ENCODE results near the gene COL4A2.
"Not testable (repeated sequence)": the region's sequence is repeated elsewhere in the genome, so short reads cannot be mapped to it uniquely, and the experiment has no call there.

The COL4A2 gene

DNA sequence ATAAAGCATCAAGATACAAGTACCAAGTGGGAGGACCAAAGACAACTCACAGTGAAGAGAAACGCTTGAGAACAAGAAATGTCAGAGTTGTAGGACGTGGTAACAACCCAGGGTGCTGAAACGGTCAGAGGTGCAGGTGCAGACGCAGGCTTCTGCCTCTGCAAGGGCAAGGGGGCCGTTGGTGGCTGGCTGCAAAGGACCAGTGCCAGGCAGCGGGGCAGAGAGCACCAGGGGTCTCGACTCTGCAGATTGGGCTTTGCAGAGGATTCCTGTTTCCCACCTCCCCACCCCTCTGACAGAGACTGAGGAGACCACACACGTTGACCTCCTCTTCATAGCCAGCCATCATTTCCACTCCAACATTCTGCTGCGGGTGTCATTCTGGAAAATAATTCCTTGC lies 216.1 kb downstream of the COL4A2 start:
- no peak for DNase-seq

DNA sequence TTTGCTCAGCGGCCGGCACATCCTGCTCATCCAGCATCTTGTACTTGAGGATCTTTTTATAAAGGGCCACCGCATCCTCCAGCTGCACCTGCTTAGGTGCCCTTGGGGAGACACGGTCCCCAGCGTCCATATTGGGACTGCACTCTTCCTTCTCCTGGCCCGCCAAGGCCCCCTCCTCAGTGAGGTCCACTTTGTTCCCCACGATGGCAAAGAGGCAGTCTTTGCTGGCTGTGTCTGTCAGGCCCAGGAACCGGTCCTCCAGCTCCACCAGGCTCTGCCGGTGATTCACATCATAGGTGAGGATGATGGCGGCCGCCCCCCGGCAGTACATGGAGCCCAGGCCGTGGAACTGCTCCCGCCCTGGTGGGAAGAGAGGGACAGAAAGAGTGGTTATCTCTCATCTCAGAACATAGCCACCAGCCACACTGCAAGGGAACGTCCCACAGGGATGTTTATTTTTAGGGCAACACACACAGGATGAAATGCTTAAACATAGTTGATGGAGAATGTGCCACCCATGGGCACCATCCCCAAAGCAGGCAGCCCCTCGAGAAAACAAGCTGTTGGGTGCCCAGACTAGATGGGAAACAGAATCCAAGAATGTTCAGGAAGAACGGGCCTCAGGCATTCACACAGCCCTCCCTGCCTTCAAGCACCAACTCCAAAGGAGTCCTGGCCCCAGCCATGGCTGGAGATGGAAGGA lies 216.9 kb downstream of the COL4A2 start:
- no peak for DNase-seq

DNA sequence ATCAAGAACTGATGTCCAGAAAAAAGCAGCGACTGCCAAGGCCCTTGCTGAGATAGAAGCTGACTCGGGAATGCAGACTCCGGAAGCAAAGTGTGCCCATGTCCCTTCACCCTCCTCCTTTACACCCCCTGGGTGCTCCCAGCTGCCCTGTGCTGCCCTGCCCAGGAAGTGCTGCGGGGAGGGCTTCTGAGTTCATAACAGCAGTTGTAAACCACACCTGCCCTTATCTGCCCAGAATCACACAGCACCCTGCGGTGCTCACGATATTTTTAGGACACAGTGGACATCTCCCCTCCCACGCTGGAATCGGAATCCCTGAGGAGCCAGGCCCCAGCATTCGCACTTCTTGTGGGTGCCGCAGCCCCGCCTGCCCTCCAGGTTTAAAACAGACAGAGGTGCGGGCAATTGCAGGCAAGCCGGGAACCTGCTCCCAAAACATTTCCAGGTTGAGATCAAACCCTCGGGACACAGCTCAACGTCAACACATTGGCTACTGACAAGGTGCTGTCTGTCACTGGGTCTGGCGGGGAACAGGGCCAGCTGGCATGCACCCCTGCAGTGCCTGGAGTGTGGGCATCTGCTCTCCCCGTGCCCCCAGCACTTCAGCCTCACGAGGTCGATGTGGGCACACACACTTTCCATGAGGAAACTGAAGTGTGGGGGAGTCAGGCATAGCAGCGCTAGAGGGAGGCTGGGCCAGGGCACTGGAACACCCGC lies 217.6 kb downstream of the COL4A2 start:
- DNase-seq, result no peak

DNA sequence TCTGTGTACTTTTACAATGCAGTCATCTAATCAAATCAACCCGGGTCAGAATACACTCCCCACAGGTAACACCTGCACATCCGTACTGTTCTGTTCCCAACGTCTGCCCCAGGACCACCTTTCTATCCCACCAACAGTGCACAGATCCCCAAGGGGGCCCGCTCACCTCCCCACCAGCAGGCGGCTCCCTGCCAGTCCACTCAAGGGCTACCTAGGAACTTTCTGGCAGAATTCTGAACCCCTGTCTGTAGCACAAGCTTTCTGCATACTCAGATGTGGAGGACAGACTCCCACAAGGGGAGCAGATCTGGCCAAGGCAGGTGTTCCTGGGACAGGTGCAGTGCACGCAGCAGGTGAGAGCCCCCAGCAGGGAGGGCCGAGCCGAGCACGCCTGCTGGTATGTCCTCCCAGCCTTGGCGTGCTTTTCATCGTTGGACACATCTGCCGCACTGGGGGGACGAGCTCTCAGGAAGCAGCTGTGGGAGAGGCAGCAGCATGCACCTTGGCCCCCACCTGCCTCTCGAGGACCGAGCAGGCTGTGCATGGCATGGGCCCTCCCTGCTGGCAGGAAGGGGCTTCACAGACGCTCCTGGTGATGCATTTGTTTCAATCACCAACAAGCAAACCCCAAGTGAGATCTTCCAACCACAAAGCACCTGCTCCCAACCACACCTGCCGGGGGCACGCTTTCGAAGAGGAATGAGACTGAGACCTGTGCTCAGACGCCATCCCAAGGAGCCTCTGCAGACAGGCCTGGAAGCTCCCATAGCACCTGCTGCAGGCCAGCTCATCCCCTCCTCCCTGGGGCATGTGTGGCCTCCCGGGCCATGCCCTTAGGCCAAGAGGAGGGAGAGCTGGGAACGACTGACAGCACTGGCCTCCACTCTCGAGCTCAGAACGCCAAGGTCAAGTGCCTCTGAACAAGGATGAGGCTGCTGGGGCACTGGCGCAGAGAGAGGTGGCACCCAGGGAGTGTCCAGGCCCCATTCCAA lies 218.5 kb downstream of the COL4A2 start:
- DNase-seq, result no peak

DNA sequence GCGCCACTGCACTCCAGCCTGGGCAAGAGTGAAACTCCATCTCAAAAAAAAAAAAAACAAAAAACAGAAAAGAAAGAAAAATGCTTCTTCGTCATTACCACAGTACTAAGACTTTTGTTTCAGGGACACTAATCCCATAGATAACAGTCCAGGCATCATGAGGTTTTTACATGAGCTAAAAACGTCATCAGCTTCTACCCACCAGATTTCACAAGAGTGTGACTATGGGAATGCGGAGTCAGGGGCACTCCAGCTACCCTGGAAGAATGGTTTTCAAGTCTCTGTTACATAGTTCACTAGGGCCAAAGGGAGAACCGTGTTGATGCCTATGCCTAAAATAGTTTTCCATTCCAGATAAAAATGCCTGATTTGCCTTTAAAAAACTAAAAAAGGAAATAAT lies 221.3 kb downstream of the COL4A2 start:
- no peak for DNase-seq

GRCh38 chr13:110528911-110529310 lies 221.8 kb downstream of the COL4A2 start:
- no peak for DNase-seq

DNA sequence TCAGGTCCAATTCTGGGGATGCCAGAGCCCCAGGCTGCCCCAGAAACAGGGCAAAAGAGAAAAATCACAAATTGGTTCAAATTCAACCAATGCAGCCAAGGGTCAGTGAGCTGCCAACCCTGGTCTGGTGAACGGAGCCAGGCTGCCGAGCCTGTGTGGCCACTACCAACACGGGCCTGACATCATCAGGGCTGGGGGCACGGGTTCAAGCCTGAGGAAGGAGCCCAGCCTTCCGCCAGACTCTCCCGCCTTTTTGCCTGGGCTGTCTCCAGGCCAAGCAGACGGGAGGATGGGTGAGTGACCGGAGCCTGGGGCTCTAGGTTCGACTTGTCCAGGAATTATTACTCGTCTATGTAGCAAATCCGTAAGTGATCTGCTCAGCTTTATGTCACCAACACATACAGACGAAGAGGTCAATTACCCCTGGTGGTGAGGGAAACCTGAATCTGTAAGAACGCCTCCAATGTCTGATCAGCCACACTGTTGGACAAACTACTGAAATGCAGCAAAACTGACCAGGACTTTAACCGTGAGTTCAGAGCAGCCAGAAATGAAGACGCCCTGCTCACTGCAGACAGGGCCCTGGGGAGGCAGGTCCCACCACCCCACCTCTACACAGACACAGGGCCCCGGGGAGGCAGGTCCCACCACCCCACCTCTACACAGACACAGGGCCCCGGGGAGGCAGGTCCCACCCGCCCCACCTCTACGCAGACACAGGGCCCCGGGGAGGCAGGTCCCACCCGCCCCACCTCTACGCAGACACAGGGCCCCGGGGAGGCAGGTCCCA lies 222.6 kb downstream of the COL4A2 start:
- no peak for DNase-seq

DNA sequence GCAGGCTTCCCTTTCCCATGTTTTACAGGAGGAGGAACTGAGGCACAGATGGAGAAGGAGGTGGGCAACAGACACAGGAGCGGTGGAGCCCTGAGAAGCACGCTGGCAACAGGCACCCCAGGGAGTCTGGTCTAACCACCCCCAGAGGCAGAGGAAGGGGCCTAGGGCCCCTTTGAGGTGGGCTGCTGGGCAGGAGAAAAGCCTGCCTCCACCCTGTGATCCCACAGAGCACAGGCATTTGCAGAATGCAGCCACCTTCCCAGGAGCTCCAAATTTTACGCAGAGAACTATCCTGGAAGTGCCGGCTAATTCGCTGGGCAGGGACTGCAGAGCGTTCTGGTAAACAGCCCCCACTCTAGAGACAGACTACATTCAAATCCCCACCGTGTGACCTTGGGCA lies 224.0 kb downstream of the COL4A2 start:
- no peak for DNase-seq

DNA sequence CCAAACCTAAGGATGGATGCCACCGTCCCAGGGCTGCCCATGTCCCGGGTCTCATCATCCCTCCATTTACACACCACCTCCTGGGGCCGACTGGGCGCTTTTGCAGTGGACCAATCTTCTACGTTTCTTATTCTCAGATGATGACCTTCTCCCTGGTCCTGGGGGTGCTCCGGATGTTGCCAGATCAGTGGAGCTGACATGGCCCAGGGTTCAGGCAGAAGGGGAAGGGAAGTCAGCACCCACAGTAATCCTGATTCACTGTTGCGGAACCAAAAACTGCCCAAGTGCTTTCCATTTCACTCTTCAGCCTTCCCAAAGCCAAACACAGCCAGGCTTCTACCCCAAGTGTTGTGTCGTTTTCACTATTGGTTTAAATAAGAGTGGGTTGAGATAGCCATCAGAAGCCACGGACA lies 224.6 kb downstream of the COL4A2 start:
- DNase-seq, result no peak

- not testable (repeated sequence) for DNase-seq
These were observed 225.2 kb downstream of the COL4A2 start for GRCh38 chr13:110532258-110532657.

DNA sequence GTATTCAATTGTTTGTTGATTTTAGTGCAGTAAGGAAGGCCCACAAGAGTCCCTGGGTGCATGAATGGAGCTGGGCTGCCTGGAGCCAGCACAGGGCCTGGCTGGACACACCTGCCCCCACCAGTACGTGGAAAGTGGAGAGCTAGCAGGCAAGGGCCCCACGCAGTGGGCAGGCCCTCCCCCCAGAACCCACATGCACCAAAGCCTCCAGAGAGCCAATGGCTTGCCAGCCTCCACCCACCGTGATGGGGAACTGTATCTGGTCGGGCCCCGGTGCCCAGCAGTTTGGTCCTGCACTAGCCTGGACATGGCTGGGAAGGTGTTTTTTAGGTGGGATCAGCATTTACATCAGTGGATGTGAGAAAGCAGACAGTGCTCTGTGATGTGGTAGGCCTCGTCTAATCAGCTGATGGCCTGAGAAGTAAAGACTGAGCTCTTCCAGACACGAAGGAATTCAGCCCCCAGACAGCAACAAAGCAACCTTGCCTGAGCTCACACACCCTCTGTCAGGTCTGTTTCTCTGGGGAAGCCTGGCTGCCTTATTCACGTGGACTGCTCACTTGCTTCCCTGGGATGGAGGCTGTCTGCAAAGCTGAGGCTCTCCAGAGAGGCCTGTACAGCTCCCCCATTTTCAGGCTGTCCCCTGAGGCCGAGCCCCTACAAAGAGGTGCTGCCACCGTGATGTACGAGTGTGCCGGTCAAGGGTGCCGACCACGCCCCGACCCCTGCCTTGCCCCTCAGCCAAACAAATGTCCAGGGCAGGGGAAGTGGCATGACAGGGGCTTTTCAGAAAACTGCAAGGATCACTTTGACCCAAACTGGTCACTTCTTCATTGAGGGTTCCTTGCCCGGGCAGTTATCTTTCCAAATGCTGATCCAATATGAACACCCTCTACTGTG lies 226.9 kb downstream of the COL4A2 start:
- DNase-seq, result no peak

DNA sequence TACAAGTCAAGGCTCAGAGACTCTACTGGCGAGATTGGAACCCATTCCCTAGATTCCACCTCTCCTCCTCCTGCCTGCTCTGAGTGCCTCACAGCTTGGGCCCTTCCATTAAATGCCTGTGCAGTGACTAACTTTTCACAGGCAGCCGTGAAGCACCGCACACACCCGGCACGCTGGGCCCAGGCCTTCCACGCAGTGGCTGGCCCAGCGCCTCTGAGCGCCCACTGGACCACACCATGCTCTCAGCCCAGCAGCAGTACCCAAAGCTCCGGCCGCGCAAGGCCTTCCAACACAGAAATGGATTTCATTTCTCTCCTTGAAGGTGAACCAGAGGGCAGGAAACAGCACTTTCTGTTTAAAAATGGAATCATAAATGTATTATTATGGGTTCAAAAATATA lies 228.4 kb downstream of the COL4A2 start:
- no peak for DNase-seq

DNA sequence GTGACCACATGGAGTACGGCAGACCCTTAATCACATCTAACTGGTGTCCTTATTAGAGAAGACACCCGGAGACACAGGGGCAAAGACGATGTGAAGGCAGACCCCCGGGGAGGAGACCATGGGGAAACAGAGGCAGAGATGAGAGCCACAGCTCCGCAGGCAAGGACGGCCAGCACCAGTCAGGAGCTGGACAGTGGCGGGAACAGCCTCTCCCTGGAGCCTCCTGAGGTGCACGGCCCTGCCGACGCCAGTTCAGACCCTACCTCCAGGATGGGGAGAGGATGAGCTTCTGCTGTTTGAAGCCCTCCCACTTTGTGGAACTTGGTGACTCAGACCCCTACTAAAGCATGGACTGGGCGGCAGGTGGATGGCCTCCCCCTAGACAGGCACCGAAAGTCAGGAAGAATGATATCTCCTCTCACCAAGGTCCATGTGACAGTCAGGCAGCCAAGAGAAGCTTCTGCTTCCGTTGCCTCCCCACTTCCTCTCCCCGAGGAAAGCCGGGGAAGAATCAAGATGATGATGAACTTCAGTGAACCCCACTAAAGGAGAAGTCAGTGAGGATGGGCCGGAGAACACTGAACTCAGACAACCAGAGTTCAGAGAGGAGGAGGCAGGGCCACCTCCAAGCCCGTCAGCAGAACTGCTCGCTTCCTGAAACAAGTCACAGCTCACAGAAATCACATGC lies 229.1 kb downstream of the COL4A2 start:
- DNase-seq, result no peak

GRCh38 chr13:110538632-110539031 lies 231.5 kb downstream of the COL4A2 start:
- DNase-seq, result no peak

GRCh38 chr13:110539894-110540293 lies 232.8 kb downstream of the COL4A2 start:
- DNase-seq, result no peak

DNA sequence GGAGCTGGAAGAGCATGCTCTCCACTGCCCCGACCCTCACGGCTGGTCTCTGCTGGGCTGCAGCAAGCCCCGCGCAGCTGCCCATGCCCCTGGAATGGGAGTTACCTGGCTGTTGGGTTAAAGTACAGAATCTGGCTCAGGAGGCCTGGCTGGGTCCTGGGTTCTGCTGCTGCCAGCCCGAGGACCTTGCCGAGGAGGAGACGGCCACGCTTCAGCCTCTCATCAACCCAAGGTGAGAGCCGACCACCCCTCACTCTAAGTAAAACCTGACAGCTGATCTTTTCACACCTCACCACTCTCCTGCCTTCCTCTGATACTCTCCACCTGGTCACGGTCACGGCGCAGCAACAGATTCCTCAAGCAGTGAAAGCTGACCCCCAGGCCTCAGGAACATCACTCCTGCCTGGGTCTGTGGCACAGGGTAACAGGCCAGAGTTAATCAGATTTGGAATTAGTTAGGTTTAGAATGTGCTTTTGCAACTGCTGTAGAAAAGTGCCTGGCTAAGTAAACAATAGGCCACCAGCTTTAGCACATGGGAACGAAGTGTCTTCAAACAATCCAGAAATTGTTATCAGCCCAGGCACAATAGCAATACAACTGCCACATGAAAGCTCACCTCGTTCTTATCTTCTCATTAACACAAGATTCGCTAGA lies 233.9 kb downstream of the COL4A2 start:
- DNase-seq, result no peak

- DNase-seq, result no peak
These were observed 234.4 kb downstream of the COL4A2 start for GRCh38 chr13:110541526-110541920.

DNA sequence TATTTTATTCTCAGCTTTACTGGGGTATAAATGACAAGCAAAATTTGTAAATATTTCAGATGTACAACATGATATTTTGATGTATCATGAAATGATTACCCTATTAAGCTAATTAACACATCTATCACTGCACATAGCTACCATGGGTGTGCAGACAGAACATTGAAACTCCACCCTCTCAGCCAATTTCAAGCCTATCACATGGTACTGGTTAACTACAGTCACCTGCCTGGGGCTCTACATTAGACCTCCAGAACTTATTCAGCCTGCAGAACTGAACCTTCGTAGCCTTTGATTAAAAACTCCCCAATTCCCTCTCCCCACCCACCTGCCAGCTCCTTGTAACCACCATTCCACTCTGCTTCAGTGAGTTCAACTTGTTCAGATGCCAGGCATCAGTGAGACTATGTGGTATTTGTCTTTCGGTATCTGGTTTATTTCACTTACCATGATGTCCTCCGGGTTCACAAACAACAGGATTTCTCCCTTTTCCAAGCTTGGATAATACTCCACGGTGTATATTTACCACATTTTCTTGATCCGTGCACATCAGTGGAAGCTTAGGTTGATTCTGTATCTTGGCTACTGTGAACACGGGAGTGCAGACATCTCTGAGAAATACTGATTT lies 235.2 kb downstream of the COL4A2 start:
- no peak for DNase-seq

DNA sequence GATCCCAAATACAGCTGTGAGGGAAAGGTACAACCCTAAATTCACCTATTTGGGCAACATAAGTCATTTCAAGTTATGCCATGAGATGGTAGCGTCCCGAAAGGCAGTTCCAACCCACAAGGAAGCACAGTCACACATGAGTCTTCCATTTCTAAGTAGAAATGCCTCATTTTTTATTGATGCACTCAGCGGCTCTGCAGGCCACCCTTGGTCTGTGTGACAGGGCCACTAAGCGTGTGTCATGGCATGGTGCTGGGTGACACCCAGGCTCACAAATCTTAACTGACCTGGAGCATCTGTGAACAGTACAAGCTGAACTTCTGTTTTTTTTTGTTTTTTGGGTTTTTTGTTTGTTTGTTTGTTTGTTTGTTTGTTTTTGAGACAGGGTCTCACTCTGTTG lies 239.3 kb downstream of the COL4A2 start:
- no peak for DNase-seq

- no peak for DNase-seq
These were observed 239.8 kb downstream of the COL4A2 start for GRCh38 chr13:110546926-110547325.

All from stimulated activated naive CD4-positive, alpha-beta T cell treated with Interleukin-2 at 50 U/mL for 16 hours (primary cell).